Measurements from ENCODE around the gene HBB.

The HBB gene

GRCh38 chr11:5227681-5228080, 810 bp upstream of the HBB start:
- no peak for DNase-seq (ENCODE audit: low read depth, low spot score)

GRCh38 chr11:5225480-5225871, 1.4 kb downstream of the HBB start:
- DNase-seq (ENCODE audit: low read depth, low spot score), result no peak

GRCh38 chr11:5224538-5225479, 2.1 kb downstream of the HBB start:
- no peak for DNase-seq (ENCODE audit: low read depth, low spot score)

- no peak for DNase-seq (ENCODE audit: low read depth, low spot score)
These were observed 3.2 kb downstream of the HBB start for GRCh38 chr11:5223686-5224085.

- no peak for DNase-seq (ENCODE audit: low read depth, low spot score)
These were observed 3.7 kb downstream of the HBB start for GRCh38 chr11:5223146-5223545.

GRCh38 chr11:5210376-5210885, 16.4 kb downstream of the HBB start:
- DNase-seq (ENCODE audit: low read depth, low spot score), result no peak

- no peak for DNase-seq (ENCODE audit: low read depth, low spot score)
These were observed 22.1 kb downstream of the HBB start for GRCh38 chr11:5204787-5205186.

GRCh38 chr11:5203366-5203765, 23.5 kb downstream of the HBB start:
- no peak for DNase-seq (ENCODE audit: low read depth, low spot score)

- no peak for DNase-seq (ENCODE audit: low read depth, low spot score)
These were observed 26.3 kb downstream of the HBB start, which contains the start of gene OR51V1 for GRCh38 chr11:5200582-5200981. Gene OR51V1, minus strand, starts transcription at chr11:5200682. Its CDS starts 0 bp downstream, at chr11:5200682.

- no peak for DNase-seq (ENCODE audit: low read depth, low spot score)
These were observed 28.6 kb downstream of the HBB start for GRCh38 chr11:5198285-5198684.

GRCh38 chr11:5197536-5197935, 29.3 kb downstream of the HBB start:
- DNase-seq (ENCODE audit: low read depth, low spot score), result no peak

GRCh38 chr11:5196731-5197130, 30.1 kb downstream of the HBB start:
- no peak for DNase-seq (ENCODE audit: low read depth, low spot score)

- DNase-seq (ENCODE audit: low read depth, low spot score), result no peak
These were observed 30.8 kb downstream of the HBB start for GRCh38 chr11:5196067-5196466.

GRCh38 chr11:5192738-5193137, 34.1 kb downstream of the HBB start:
- no peak for DNase-seq (ENCODE audit: low read depth, low spot score)

GRCh38 chr11:5188201-5188600, 38.7 kb downstream of the HBB start:
- no peak for DNase-seq (ENCODE audit: low read depth, low spot score)

- DNase-seq (ENCODE audit: low read depth, low spot score), result no peak
These were observed 48.6 kb downstream of the HBB start for GRCh38 chr11:5178046-5178837.

Measured in brain pericyte (primary cell).